ENCODE measurements around the gene ATRAID. TPM values are rescaled to one million over a fixed set of nuclear protein-coding genes. Genes with fewer than 3 reads are reported as not detected.

The ATRAID gene
- total RNA-seq, 1 donor, result 216 TPM

DNA sequence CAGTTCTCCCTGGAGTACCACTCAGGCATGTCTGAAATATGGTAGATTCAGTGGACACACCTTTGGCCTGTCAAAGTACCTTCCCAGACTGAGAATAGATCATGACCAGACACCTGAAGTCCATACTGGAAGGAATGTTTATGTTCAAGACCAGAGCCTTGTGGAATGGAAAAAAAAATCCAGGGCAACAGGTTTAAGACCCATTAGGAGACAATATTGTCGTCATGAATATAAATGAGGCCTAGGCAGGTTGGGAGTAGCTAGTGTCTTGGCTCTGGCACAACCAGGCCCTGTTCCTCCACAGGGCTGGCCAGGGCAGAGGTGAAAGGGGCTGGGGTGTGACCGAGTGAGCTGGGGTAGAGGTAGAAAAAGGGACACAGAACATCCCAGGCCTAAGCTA is 13.2 kb upstream of the ATRAID start:
- no peak for DNase-seq (ENCODE audit: low read depth)

DNA sequence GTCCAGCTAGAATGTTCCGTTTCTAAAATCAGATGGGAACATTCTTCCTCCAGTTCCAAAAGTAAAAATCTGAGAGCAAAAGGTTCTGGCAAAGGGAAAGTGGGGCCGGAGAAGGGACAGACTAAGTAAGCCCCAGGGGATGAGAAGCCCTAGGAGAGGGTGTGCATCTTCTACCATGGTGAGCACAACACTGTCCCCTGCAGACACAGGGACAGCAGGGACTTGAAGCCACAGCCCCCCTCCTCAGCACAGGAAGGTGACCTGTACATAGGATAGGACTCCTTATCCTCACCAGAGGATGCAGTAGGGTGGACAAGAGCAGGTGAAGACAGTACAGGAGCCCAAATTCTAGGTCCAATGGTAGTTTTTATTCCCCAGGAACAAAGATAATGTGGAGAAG is 12.6 kb upstream of the ATRAID start:
- no peak overlapping the region for H3K4me3 ChIP-seq (ENCODE audit: low read depth, low read length)
- TF ChIP-seq, protein P1, sequence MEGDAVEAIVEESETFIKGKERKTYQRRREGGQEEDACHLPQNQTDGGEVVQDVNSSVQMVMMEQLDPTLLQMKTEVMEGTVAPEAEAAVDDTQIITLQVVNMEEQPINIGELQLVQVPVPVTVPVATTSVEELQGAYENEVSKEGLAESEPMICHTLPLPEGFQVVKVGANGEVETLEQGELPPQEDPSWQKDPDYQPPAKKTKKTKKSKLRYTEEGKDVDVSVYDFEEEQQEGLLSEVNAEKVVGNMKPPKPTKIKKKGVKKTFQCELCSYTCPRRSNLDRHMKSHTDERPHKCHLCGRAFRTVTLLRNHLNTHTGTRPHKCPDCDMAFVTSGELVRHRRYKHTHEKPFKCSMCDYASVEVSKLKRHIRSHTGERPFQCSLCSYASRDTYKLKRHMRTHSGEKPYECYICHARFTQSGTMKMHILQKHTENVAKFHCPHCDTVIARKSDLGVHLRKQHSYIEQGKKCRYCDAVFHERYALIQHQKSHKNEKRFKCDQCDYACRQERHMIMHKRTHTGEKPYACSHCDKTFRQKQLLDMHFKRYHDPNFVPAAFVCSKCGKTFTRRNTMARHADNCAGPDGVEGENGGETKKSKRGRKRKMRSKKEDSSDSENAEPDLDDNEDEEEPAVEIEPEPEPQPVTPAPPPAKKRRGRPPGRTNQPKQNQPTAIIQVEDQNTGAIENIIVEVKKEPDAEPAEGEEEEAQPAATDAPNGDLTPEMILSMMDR (IDR thresholded peaks at IDR 0.05; ENCODE audit: insufficient read depth, low read length), result no peak
- no peak for DNase-seq (ENCODE audit: low read depth)

More for the DNA sequence above, 13.2 kb upstream of the ATRAID start:
- TF ChIP-seq, protein P1 (IDR thresholded peaks at IDR 0.05; ENCODE audit: insufficient read depth, low read length), result no peak
- H3K4me3 ChIP-seq (ENCODE audit: low read depth, low read length), result no peak overlapping the region

DNA sequence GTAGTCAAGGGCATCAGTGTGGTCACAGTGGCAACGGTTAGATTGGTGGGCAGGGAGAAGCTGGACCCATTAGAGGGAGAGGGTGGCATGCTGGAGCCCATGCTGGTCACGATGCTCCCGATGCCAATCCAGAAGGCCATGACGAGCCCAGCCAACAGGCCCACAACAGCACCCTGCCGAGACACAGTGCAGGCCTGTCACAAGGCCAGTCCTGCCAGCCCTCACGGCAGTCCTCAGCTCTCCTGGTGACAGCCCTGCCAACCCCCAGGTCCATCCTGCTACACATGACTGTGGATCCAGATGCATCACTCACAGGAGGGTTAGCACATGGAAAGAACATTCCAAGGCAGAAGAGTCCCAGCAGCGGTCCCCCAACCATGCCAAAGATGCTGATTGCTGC is 10.2 kb upstream of the ATRAID start:
- no peak for DNase-seq (ENCODE audit: low read depth)
- TF ChIP-seq, protein P1 (IDR thresholded peaks at IDR 0.05; ENCODE audit: insufficient read depth, low read length), result no peak

DNA sequence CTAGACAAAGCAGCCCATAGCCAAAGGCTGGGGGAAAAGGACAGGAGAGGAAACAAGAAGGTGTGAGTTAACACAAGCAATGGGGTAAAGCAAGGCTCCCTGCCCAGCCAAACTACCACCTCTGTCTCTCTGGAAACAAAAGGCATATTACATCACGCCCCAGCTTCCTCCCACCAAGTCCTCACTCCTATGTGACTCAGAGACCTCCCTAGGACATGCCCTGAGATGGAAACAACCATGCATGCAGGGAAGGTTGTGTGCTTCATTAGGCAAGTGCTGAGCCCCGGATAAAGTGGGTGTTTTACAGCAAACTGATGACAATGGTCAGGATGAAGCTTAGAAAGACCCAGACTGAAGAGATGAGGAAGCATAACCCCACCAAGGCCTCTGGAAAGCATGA is 9.0 kb upstream of the ATRAID start:
- TF ChIP-seq, protein P1 (IDR thresholded peaks at IDR 0.05; ENCODE audit: insufficient read depth, low read length), result no peak
- DNase-seq (ENCODE audit: low read depth), result no peak
- no peak overlapping the region for H3K4me3 ChIP-seq (ENCODE audit: low read depth, low read length)

More for the DNA sequence above, 10.2 kb upstream of the ATRAID start:
- no peak overlapping the region for H3K4me3 ChIP-seq (ENCODE audit: low read depth, low read length)

DNA sequence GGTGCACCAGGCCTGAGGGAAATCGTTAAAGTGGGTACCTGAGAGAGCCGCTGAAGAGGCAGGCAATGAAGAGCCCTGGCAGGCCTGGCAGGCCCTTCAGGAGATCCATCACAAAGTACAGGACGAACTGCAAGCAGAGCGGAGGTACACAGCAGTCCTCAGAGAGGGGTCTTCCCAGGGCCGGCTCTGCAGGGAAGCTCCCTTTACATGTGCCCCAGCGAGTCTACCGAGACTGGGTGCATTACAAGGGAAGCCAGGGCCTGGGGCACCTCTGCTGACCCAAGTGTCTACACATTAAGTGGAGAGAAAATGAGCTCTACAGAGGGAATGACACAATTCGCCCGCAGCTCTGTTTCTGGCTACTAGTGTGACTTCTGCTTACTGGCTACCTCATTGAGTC is 8.1 kb upstream of the ATRAID start:
- H3K4me3 ChIP-seq (ENCODE audit: low read depth, low read length), result no peak overlapping the region
- TF ChIP-seq, protein P1 (IDR thresholded peaks at IDR 0.05; ENCODE audit: insufficient read depth, low read length), result no peak
- DNase-seq (ENCODE audit: low read depth), result no peak

DNA sequence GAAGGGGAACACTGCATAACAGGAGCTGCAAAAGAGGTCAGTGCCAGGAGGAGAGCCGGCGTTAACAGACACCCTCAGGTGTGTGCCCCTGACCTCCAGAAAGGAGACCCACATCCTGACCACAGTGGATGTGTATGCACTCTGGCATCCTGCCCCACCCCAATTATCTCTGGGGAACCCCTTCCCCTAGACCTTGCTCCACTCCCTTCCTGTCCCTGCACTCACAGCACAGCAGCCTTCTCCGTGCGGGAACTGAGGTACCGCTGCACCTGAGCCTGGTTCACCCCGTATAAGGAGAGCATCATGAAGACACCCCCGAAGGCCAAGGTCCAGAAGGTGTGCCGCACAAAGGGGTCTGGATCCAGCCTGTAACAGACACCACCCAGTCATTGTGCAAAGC is 7.3 kb upstream of the ATRAID start:
- H3K4me3 ChIP-seq (ENCODE audit: low read depth, low read length), result no peak overlapping the region
- no peak for DNase-seq (ENCODE audit: low read depth)
- TF ChIP-seq, protein P1 (IDR thresholded peaks at IDR 0.05; ENCODE audit: insufficient read depth, low read length), result no peak

DNA sequence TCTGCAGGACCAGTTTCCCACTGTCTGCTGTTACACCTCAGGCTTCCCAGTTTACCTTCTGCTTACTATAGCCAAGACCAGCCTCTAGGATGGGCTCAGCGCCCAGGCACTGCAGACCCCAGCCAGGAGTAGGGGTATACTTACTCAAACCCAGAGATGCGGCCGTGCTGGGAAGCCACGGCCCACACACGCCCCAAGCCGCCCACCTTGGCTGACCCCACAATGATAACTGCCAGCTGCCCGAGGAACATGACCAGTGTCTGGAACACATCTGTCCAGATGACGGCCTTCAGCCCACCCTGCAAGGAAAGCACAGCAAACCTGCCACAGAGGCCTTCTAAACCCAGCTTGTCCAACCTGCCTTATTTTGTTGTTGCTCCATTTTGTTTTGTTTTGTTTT is 6.6 kb upstream of the ATRAID start:
- DNase-seq (ENCODE audit: low read depth), result no peak

More for the DNA sequence above, 6.6 kb upstream of the ATRAID start:
- no peak overlapping the region for H3K4me3 ChIP-seq (ENCODE audit: low read depth, low read length)
- TF ChIP-seq, protein P1 (IDR thresholded peaks at IDR 0.05; ENCODE audit: insufficient read depth, low read length), result no peak
